ENCODE measurements around the gene ORAI3. TPM values are rescaled to one million over a fixed set of nuclear protein-coding genes. Genes with fewer than 3 reads are reported as not detected.

ORAI3 gene
- total and polyA plus RNA-seq, 3 donors from 2014 or later, result 29.1 to 75.0 (median 68.6) TPM

- Histone ChIP-seq H3K27ac (no peak overlapping the region), H3K27me3 (no peaks in the 10 kb centered on the region), H3K4me1 (no peaks in the 10 kb centered on the region), H3K9me3 (no peaks in the 10 kb centered on the region), H3K4me3 (no peak overlapping the region), H3K36me3 (ENCODE audit: low read depth, missing control alignments) (no peaks in the 10 kb centered on the region)
- no peak for TF ChIP-seq CTCF (IDR thresholded peaks at IDR 0.05)
- intact Hi-C loops (cut with DNase I; ENCODE audit: low total_unique reads), result no loop called here
- 89 to 91% methylated on average over 30 to 33 of the region's 33 CpGs for WGBS, 2 donors
- DNase-seq, result no peak
These were observed 15.8 kb downstream of the ORAI3 start for GRCh38 chr16:30964574-30965226.

- no peak for TF ChIP-seq CTCF (IDR thresholded peaks at IDR 0.05)
- no peak for TF ChIP-seq POLR2A (IDR thresholded peaks at IDR 0.05)
- Histone ChIP-seq H3K4me3 (no peak overlapping the region), H3K4me1 (no peaks in the 10 kb centered on the region), H3K9me3 (no peaks in the 10 kb centered on the region), H3K36me3 (ENCODE audit: low read depth, missing control alignments) (no peaks in the 10 kb centered on the region), H3K27me3 (no peaks in the 10 kb centered on the region), H3K27ac (no peak overlapping the region)
- intact Hi-C loops (cut with DNase I; ENCODE audit: low total_unique reads), result no loop called here
- DNase-seq, result no peak
- WGBS, 2 donors, result 78 to 83% methylated on average over 15 of the region's 15 CpGs
These were observed 16.6 kb downstream of the ORAI3 start for GRCh38 chr16:30965436-30965835.

GRCh38 chr16:30966033-30966619, 17.3 kb downstream of the ORAI3 start:
- Histone ChIP-seq H3K4me3 (no peak overlapping the region), H3K36me3 (ENCODE audit: low read depth, missing control alignments) (no peaks in the 10 kb centered on the region), H3K27me3 (no peaks in the 10 kb centered on the region), H3K9me3 (no peaks in the 10 kb centered on the region), H3K4me1 (no peaks in the 10 kb centered on the region), H3K27ac (no peak overlapping the region)
- no peak for DNase-seq
- intact Hi-C loops (cut with DNase I; ENCODE audit: low total_unique reads), result no loop called here
- WGBS, 2 donors, result 90 to 94% methylated on average over 8 to 19 of the region's 19 CpGs
- TF ChIP-seq POLR2A (IDR thresholded peaks at IDR 0.05), result no peak
- TF ChIP-seq CTCF (IDR thresholded peaks at IDR 0.05), result no peak

GRCh38 chr16:30967795-30968194, 18.9 kb downstream of the ORAI3 start:
- Histone ChIP-seq H3K9me3 (no peaks in the 10 kb centered on the region), H3K4me3 (no peak overlapping the region), H3K27me3 (no peaks in the 10 kb centered on the region), H3K27ac (no peak overlapping the region), H3K36me3 (ENCODE audit: low read depth, missing control alignments) (no peaks in the 10 kb centered on the region), H3K4me1 (no peaks in the 10 kb centered on the region)
- DNase-seq, result no peak
- TF ChIP-seq CTCF (IDR thresholded peaks at IDR 0.05) (no peak), POLR2A (IDR thresholded peaks at IDR 0.05) (no peak)
- intact Hi-C loops (cut with DNase I; ENCODE audit: low total_unique reads), result no loop called here
- WGBS, 2 donors, result 81 to 87% methylated on average over 4 of the region's 4 CpGs

All from testis (tissue), 3 donors.